Right ventricle myocardium inferior (tissue), 1 donor: ENCODE results near the gene ASIC3. TPM values are rescaled to one million over a fixed set of nuclear protein-coding genes. Genes with fewer than 3 reads are reported as not detected.

Experiments used
- ATAC-seq: fragments of 200-7000 bp; cut with Tn5 transposase; one replicate; pipeline ENCODE4 v1.9.1; 2020; ENCODE audit warnings: mild to moderate bottlenecking, moderate library complexity
- DNase-seq: peaks from one replicate; pipeline ENCODE4 v3.0.0; 2021; ENCODE audit errors: missing footprints
- intact Hi-C: fragments of 100-400 bp; cut with DNase I; formaldehyde crosslinking; loops from one replicate; pipeline ENCODE4 v1.11.0; 2022
- total RNA-seq: library from RNA; stranded (reverse); fragmentation: NEBNext Ultra II Directional; extraction: Animal tissue kit (Norgen Biotek cat#: 25700); gene quantifications from one replicate; pipeline ENCODE4 v1.2.1, GENCODE V29; 2021
- donor health status: DM: no; HTN: yes; CAD: no; lungs with severe emphysema.

Gene ASIC3
- total RNA-seq, 1 donor from 2014 or later = 5.5 TPM

DNA sequence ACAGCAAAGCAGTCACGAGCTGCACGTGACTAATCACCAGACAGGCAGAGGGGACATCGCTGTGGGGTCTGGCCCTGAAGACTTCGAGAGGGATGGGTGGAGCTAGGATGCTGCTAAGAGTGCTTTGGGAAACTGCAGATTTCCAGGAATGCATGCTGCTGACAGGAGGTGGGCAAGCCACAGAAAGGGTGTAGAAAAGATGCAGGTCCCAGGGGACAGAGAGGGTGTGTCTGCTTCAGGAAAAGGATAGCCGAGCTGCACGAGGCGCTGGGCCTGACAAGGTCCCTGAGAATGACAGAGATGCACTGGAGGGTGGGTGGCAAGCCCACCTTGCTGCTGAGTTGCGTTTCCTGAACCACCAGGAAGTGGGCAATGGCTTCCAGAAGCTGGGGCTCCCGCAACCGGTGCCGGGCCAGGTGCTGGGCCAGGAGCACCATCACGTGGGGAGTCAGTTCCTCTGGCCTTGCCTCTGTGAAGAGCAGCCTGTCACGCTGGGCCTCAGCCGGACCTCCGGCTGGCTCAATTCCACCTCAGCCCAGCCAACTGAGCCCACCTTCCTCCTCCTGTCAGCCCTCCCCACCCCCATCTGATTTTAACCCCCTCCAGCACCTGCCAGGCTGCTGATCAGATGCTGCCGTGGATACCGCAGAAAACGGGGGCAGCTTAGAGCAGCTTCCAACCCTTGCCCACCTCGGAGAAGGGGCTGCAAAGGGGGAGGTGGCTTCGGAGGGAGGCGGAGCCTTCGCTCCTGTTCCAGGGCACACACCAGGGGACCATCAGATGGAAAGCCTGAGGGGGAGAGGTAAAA, 30.1 kb downstream of the ASIC3 start:
- ATAC-seq = no peak
- DNase-seq = peak; percentile 62
- intact Hi-C loops = no loop called here

DNA sequence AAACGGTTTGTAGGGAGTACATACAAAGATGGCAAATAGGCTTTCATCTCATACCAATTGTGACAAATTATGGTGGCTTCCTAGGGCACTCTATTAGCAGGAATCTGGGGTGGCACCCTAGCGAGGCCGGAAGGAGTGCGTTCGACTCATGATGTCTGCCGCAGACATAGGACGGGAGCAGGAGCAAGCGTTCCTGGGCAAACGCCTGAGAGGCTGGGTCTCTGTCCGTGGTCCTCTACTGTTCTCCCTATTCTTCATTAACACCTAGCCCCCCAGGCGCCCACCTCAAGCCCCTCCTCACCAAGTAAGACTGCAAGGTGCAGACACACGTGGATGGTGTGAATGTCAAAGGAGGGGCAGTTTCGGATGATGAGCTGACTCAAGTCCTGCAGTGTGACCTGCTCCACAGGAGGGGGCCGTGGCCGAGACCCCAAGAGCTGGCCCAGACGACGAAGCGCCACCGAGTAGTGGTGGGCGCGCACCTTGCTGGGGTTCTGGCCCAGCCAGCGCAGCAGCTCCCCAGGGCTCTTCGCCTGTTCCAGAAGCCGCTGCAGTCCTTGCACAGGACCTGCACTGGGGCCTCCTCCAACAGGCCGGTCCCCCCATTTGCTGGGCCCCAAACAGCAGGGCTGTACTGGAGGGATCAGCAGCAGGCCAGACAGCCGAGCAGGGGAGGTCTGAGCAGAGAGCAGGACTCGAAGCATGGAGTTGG, 31.0 kb downstream of the ASIC3 start:
- peak; percentile 66 for DNase-seq

DNA sequence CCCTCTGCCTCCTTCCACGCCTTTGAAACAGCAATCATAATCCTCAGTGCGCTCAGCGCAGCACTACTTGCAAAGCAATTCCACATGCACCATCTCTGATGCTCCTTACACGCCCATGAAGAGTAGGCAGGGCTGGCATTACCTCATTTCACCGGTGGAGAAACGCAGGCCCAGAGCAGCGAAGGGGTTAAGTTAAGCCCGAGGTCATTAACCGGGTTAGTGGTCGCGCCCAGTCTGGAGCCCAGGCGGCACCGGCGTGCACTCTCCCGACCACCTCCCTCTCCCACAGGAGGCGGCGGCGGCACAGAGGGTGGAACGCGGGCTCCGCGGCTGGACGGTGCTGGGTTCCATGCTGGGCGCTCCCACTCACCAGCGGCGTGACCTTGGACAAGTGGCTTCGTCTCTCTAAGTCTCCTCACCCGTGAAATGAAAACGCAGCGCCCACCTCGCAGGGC, 31.8 kb downstream of the ASIC3 start:
- DNase-seq (peak; percentile 74), ATAC-seq (peak; percentile 8)
- intact Hi-C loops = no loop called here

More for the DNA sequence above, 31.0 kb downstream of the ASIC3 start:
- ATAC-seq = no peak
- intact Hi-C loops = no loop called here

DNA sequence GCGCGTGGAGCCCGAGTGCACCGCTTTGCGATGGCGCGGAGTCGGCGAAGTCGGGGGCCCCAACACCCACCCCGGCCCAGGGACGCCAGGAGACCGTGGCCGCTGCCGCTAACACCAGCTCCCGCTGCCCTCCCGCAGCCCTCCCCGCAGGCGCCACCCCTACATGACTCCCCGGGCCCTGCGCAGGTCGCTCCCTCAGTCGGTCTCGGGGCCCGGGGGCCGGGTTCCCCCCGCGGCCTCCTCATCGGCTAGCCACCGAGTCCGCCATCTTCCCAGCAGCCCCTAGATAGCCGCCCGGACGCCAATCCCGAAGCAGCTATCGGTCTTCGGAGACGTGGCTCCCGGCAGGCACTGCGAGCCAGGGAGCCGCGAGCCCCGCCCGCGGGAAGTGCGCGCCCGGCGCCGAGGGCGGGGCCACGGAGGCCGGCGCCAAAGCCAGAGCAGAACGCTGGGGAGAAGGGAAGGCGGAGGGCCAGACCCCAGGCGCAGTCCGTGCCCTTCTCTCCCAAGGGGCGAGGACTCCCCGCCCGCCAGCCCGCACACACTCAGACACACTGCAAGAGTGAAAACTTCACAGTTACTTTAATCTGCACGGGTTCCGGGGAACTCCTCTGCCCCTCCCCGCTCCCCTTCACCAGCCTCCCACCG, 32.3 kb downstream of the ASIC3 start, which contains the start of gene FASTK:
Gene FASTK (minus strand): TSS at position 288 of the 648 bp plus-strand sequence. CDS start 43 bp downstream, at position 245.
- intact Hi-C loops = no loop called here
- DNase-seq (peak; percentile 97), ATAC-seq (peak; percentile 84)

DNA sequence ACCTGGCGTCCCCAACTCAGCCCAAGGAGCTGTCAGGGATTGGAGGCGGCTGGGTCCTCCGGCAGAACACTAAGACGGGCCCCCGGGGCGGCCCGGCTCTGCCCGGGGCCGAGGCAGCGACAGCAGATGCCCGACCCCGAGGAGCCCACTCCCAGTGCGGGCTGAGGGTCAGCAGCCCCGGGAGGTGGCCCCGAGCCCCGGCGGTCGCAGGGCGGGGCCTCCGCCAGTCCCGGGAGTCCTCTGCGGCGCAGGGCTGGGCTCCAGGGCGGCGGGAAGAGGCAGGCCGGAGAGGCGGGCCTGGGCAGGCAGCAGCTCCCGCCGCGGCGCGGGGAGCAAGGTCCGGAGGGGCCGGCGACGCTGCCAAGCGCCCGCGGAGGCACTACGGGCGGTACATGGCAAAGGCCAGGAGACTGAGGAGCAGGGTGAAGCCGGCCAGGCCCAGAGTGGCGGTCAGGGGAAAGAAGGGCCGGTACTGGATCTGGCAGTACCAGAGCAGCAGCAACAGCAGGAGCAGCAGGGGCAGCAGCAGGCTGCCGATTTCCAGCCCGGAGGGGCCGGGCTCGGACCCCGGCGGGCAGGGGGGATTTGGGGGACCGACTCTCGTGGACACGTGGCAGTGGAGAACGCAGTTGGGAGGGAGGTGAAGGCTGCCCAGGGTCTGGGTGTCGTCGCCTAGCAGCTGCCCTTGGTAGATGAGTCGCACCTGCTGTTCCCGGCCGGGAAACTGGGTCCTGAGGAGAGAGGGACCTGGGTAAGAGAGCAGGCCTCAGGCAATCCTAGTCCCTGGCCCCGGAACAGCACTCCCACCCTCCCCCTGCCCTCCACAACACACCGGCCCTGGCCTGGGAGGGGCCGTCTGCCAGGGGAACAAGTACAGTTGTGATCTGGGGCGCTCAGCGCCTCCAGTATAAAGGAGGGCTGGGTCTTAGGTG, 33.1 kb downstream of the ASIC3 start:
- ATAC-seq (peak; percentile 5), DNase-seq (peak; percentile 73)
- intact Hi-C loops = loop anchor here (2.0 kb wide), 1 partner anchor 23 kb away; the partner anchor contains the start of gene SLC4A2

DNA sequence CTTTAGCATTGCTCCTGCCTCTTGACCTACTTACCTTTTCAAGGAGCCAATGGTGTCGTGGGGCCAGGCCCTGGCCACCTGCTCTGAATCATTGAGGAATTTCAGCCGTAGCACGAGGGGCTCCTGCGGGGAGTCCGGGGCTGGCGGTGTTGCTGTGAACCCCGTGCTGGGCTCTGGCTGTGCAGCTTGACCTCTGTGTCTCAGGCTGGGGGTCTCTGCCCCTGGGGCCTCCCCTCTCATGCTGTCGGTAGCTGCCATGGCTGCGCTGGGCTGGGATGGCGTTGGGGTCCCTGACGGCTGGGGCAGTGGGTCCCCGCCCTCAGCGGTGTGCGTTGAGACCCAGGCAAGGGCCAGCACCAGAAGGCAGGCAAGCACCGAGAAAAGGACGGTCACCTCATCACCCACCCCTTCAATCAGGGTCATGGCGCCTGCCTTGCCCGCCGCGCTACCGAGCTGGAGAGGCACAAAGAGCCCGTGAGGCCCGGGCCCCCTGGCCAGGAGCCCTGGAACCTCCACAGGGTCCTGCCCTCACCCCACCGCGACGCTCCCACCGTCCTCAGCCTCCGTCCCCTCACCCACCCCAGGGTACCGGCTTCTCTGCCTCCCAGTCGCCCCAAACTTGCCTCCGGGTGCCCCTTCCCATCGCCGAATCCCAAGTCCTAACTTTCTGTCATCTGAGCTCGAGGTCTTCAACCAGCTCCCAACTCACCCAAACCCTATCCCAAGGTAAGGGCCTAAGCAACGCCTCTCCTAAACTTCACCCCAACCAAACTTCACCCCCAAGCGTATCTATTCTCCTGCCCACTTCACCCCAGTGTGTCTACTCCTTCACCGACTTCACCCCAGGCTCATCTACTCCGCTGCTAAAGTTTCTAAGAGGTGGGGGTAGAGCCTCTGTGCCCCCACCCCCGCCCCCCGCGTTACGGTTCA, 34.1 kb downstream of the ASIC3 start:
- DNase-seq (peak; percentile 64), ATAC-seq (no peak)
- intact Hi-C loops = loop anchor here (2.0 kb wide), 1 partner anchor 24 kb away; the partner anchor contains the start of gene SLC4A2

DNA sequence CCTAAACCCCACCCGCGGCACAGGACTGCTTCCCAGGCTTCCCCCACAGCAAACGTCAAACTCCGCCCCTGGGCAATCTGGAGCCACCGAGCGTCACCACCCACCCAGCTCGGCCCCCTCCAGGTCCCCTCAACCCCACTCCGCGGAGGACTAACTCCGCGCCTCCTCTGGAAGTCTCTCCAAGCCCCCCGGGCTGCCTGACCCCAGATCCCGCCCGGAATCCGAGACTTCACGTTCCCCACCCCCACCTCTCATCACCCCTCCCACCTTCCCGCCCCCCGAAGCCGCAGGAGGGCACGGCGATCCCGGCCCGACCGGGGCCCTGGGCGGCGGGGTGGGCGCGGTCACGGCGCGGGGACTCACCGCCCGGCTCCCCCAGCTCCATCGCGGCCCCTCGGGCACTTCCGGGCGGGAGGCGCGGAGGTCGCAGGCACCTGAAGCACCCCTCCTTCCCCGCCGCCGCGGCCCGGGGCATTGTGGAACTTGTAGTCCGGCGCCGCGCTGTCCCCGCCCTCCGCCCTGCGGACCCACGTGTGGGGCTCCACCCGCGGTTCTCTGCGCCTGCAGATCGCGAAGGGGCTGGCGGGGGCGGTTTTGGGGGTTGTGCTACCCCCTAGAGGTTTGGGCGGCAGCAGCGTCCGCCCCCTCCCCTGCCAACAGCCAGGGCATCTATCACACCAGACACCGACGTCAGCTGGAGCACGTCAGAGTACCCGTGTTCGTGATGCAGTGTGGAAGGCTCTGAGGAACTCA, 34.9 kb downstream of the ASIC3 start, which contains the start of gene TMUB1:
Gene TMUB1 (minus strand): TSS at position 423 of the 753 bp plus-strand sequence. CDS start 930 bp downstream, outside the sequence.
- ATAC-seq (peak; percentile 27), DNase-seq (peak; percentile 95)
- intact Hi-C loops = loop anchor here (2.0 kb wide), 1 partner anchor 24 kb away; the partner anchor contains the start of gene SLC4A2

DNA sequence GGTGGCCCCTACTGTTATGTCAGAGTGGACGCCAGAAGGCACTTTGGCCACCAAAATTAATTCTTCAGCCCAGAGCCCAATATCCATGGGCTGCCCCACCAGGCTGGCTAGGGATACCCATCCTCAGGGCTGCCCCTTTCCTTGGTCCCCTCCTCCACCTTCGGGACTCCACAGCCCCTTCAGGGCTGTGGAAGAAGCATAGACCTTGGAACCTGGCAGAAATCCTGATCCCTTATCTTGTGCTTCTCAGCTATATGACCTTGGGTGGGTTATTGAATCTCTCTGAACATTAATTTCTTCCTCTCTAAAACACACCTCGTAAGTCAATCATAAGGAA, 35.5 kb downstream of the ASIC3 start:
- intact Hi-C loops = loop anchor here (2.0 kb wide), 1 partner anchor 25 kb away; the partner anchor contains the start of gene SLC4A2
- DNase-seq (no peak), ATAC-seq (no peak)

DNA sequence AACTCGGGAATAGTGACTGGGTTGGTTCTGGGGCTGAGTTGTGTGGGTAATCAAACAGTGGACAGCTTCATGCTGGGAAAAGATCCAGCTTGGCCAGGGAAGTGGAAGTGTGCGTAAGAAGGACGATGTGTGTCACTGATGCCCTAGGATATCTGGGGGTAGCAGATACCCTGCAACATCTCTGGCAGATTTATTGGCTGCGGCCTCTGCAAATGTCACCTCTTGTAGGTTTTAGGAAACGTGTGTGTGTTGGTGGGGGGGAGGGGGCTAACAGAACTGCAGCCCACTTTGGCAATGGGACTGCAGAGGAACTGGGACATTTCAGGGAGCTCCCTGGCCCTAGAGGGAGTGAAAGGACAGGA, 37.0 kb downstream of the ASIC3 start:
- DNase-seq (peak; percentile 34), ATAC-seq (no peak)
- intact Hi-C loops = no loop called here

DNA sequence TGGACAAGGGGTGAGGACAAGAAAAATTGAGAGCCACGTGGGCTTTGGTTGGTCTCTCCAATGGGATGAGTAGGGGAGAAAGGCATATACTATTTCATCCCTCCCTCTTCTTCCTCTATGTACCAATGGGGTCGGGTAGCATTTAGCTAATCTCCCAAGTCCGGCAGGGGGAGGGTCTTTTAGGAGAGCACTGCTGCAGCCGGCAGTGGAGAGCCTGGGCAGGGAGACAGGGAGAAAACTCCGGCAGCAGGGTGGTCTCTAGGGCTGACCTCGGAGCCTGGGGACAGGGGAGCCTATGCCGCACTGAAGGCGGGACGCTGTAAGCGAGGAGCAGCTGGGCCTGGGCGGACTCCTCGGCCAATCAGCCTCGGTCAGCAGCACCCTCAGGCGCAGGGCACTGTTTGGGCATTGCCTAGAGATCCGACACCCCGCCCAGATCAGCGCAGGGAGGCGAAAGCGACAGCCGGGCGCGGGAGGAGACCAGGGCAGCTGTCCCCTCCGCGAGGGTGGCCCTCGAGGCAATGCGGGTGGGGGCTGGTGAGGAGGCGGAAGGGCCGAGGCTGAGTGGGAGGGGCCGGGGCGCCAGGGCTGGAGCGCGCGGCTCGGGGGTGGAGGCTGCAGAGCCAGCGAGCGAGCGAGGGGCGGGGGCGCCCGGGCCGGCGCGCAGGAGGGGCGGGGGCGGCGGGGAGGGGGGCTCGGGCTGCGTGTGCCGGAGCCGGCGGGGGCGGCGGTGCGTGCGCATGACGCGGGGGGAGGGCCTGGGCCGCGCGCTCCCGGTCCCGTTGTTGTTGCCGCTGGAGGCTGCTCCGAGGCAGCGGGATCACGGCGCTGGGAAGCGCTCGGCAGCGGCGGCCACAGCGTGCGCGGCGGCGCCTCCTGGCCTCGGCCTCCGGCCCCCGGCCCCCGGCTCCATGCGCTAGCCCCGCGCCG, 37.6 kb downstream of the ASIC3 start, which contains the start of gene AGAP3:
Gene AGAP3 (plus strand): TSS at position 785 of the 930 bp plus-strand sequence. CDS start 267 bp downstream, outside the sequence.
- intact Hi-C loops = loop anchor here (2.0 kb wide), 1 partner anchor 141 kb away; the partner anchor contains the start of gene ABCF2

DNA sequence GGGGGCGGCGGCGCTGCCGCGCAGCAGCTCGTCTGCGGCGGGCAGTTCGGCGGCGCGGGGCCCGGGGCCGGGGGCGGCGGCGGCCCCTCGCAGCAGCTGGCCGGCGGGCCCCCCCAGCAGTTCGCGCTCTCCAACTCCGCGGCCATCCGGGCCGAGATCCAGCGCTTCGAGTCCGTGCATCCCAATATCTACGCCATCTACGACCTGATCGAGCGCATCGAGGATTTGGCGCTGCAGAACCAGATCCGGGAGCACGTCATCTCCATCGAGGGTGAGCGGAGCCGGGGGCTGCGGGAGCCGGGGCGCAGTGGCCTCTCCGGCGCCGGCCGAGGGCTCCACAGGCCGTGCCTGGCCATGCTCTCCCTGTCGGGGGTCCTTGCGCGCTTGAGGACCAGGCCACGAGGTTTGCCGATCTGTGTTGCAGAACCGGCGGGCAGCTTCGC, 38.5 kb downstream of the ASIC3 start:
- ATAC-seq (no peak), DNase-seq (peak; percentile 79)
- intact Hi-C loops = loop anchor here (2.0 kb wide), 1 partner anchor 140 kb away; the partner anchor contains the start of gene ABCF2

More for the DNA sequence above, 37.6 kb downstream of the ASIC3 start, which contains the start of gene AGAP3:
- ATAC-seq = peak; percentile 66
- DNase-seq = peak; percentile 94

DNA sequence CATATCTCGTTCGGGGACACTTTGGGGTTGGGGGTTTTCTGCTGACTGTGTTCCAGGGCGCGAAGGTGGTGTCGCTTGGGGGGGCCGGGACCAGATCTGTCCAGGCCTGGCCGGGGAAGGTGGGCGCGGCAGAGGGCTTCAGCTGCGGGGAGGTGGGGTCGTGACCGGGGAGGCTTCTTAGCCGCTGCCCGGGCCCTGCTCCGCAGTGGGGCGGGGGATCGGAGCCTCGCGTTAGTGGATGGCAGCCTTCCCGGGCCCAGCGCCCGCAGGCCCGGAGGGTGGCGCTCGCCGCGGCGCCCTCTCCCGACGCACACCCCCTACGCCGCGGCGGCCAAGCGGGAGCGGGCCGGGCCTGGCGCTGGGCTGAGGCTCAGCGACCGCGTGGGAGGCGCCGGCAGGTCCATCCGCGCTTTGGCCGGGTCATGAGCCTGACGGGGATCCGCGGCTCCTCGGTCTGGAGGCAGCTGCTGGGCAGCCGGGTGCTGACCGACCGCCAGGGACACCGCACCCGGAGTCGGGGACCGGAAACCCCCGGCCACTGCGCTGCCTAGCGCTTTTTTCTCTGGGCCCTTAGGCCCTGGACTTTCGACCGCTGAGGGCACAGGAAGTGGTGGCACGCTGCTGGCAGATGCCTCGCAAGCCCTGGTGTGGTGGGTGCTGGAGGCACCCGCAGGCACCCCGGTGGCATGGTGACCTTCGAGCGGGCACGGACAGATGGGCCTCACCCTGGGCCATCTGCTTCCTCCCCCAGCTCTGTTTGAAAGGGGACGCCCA, 39.1 kb downstream of the ASIC3 start:
- intact Hi-C loops = loop anchor here (2.0 kb wide), 1 partner anchor 139 kb away; the partner anchor contains the start of gene ABCF2

DNA sequence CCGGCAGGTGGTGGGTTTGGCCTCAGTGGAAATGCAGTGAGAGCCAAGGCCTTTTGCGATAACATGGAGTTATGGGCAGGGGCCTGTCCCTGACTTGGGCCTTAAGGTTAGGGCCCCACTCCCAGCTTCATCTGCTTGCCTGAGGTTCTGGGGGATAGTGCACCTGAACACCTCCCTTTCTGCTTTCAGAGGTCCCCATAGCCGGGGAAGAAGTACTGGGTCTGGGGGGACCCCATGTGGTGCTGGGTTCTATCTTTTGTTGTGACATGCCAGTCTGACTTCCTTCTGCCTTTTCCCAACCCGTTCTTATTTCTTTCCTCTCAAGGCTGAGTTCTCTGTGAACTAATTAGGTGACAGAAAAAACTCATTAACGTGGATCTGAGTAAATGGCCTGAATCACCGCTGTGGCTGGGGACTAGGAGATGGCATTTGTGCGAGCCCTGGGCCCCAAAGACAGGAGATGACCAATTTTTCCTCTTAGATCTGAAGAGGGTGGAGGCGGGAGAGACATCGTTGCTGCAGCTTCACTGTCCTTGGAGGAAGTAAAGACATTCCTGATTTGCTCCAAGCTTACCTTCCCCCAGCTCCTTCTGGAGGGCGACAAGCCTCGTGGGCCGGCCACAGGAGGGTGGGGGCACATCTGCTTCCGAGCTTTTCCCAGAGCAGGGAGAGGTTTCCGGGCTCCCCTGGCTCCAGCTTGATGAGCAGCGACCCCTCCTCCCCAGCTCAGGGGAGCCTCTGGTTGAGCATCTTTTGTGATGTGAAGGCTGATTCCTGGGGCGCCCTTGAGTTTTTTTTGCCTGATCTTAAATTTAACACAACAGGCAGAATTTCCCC, 39.9 kb downstream of the ASIC3 start:
- DNase-seq (peak; percentile 56), ATAC-seq (no peak)
- intact Hi-C loops = no loop called here

More for the DNA sequence above, 39.1 kb downstream of the ASIC3 start:
- ATAC-seq = peak; percentile 69
- DNase-seq = peak; percentile 79
